HG02870 (cell line): Measurements from ENCODE around the gene NKX3-2.

Experiments used
- ATAC-seq: cut with Tn5 transposase; IDR thresholded peaks from one replicate; pipeline ENCODE4 v1.9.1; 2021; ENCODE audit warnings: mild to moderate bottlenecking, moderate library complexity; ENCODE audit not compliant: unreplicated experiment

The NKX3-2 gene

DNA sequence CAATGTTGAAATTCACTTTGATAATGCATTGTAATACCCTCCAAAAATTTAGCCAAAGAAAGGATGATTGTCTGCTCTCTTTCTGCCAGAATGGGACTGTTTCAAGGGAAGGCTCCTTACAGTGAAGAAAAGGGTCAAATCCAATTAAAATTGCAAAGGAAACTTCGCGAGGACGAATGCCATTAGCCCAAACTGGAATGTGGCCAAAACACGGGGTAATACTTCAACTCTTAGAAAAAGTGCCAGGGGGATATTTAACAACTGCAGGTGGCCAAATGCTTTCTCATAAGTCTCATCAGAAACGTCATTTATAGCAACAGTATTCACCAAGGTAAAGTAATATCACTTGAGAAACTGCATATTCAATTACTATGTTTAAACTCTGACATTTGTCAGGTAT is 29.0 kb downstream of the NKX3-2 start:
- ATAC-seq: no peak

DNA sequence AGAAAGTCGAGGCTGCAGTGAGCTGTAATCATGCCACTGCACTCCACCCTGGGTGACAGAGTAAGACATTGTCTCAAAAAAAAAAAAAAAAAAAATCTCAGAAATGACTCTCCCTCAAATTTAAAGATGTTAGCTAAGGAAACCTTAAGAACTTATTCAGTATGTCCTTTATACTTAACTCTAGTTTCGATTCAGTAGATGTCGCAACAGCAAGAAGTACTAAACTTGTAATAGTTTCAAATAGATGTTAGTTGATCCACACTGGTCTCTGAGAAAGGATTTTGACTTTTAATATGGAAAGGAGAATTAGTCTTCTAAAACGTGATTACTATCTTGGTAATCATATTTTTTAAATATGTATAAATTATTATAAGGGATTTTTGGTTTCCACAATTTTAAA is 29.6 kb downstream of the NKX3-2 start:
- no peak for ATAC-seq

DNA sequence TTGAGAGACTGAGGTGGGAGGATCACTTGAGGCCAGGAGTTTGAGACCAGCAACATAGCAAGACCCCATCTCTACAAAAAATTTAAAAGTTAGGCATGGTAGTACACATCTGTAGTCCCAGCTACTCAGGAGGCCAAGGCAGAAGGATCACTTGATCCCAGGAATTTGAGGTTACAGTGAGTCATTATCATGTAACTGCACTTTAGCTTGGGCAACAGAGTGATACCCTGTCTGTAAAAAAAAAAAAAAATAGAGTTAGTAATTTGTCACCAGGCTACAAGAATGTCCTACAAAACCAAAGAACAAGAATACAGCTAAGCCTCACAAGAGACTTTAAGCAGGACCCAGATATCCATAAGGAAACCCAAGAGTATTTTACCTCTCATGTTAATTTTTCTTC is 33.2 kb downstream of the NKX3-2 start:
- ATAC-seq: no peak

DNA sequence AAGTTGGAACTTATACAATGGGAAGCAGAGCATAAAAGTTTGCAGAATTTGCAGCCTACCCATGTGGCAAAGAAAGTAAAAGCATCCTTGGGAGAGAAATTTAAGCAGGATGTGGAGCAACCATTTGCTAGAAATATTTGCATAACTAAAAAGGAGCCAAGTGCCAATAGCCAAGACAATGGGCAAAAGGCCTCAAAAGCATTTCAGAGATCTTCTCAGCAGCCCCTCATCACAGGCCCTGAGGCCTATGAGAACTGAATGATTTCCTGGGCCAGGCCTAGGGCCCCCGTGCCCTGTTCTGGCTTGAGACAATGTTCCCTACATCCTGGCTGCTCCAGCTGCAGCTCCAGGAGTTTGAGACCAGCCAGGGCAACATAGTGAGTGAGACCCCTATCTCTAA is 34.9 kb downstream of the NKX3-2 start:
- no peak for ATAC-seq

DNA sequence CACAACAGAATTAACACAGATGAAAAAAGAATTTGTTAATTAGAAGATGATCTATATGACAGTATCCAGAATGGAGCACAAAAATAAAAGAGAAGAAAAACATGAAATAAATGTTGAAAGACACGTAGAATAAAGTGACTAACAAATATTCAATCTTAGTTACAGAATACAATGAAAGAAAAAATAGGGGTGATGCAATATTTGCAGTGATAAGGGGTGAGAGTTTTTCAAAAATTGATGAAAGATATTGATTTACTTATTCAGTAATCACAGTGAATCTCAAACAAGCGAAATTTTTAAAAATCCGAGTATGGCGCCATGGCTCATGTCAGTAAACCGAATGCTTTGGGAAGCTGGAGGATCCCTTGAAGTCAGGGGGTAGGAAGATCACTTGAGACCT is 39.9 kb downstream of the NKX3-2 start:
- no peak for ATAC-seq

DNA sequence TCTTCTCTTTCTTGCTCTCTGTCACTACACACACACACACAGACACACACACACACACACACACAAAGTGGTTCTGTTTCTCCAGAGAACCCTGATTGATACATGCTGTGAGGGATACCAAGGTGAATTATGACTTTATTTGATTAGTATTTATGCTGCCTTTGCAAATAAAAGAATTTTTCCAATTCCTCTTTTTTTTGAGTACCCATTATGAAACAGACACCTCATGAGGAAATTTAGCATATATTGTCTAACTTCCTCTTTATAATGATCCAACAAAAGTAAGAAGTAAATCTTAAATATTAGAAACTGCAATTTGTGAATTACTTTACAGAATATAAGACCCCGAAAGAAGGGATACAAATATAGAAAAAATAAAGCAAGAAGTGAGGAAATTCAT is 45.8 kb downstream of the NKX3-2 start:
- ATAC-seq: no peak

DNA sequence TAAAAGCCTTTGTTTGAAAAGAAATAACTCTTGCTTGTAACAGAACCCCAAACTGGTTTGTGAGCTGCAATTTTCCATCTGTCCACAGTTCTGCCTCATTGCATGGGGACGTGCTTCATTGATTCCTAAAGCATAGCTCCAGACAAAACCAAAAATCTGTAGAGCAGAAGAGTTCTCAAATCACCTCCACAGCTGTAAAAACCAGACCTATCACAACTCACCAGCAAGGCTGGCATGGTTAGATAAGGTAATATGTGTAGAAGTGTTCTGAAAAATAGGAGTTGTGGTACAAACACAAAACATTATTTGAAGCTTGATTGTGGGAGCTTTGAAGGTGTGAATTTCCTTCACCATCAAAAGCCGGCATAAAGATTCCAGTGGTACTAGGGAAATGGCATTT is 47.7 kb downstream of the NKX3-2 start:
- ATAC-seq: no peak

DNA sequence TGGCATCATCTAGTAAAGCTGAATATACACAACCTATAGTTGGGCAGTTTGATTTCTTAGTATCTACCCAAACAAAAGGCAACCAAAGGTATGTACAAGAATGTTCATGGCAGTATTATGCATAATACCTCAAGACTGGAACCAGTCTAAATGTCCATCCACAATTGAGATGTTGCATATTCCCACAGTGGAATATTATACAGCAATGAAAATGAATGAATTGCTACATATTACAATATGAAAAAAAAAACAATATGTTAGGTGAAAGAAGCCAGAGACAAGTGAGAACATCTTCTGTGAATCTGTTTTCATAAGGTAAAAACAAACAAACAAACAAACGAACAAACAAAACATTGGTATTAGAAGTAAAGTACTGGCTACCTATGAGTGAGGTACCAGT is 48.6 kb downstream of the NKX3-2 start:
- ATAC-seq: no peak

DNA sequence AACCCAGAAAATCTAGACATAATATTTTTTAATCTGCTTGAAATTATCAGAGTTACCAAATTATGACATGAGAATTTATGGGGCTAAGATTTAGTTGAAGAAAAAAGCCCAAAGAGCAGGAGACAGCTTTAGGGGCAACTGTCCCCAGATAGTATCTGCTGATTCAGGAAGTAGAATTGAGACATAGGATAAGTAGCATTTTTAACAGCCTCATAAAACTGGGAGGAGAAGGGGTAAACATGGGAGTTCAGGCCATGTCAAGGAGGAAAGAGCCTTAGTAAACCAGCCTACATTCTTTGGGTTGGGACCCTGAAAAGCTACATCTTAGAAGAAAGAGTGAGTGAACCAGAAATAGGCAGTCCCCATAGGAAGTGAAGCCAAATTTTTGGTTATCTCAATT is 50.5 kb downstream of the NKX3-2 start:
- ATAC-seq: no peak

DNA sequence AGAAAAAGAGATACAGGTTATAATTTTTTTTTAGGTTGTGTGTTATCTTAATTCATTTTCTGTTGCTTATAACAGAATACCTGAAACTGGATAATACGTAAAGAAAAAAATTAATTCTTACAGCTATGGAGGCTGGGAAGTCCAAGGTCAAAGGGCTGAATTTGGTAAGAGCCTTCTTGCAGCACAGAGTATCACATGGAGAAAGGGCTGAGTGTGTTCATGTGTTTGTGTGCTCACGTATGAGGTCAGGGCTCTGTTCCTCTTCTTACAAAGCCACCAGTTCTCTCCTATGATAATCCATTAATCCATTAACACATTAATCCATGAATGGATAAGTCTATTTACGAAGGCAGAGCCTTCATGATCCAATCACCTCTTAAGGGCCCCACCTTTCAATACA is 51.6 kb downstream of the NKX3-2 start:
- ATAC-seq: no peak
